Cerebellar nuclear complex (tissue), 1 donor: ENCODE measurements around the gene COPZ2.
"Not testable (repeated sequence)": the region's sequence is repeated elsewhere in the genome, so short reads cannot be mapped to it uniquely, and the experiment has no call there.

Experiments used
- DNase-seq, 2 experiments: peaks; one replicate each; lab custom pipeline; 2025; lab: John Stamatoyannopoulos, UW

COPZ2 gene

GRCh38 chr17:48030531-48030930 is 7.1 kb downstream of the COPZ2 start:
- no peak for DNase-seq

- no peak for DNase-seq
Observed at GRCh38 chr17:48028736-48029135, 8.9 kb downstream of the COPZ2 start.

- no peak for DNase-seq
Observed at GRCh38 chr17:48027322-48027981, 10.1 kb downstream of the COPZ2 start.

GRCh38 chr17:48026502-48027321 is 10.9 kb downstream of the COPZ2 start:
- DNase-seq, result no peak

- DNase-seq, result no peak
Observed at GRCh38 chr17:48025904-48026501, 11.6 kb downstream of the COPZ2 start.

GRCh38 chr17:48025040-48025903 is 12.3 kb downstream of the COPZ2 start:
- peak; percentile 70 to 97 for DNase-seq

- no peak for DNase-seq
Observed at GRCh38 chr17:48024149-48025039, 13.2 kb downstream of the COPZ2 start.

GRCh38 chr17:48023400-48024148 is 14.0 kb downstream of the COPZ2 start:
- peak in 1 of 2 experiments; percentile 41 for DNase-seq

- DNase-seq, result no peak
Observed at GRCh38 chr17:48022901-48023300, 14.7 kb downstream of the COPZ2 start.

- no peak for DNase-seq
Observed at GRCh38 chr17:48021934-48022333, 15.7 kb downstream of the COPZ2 start.

GRCh38 chr17:48017817-48018158 is 19.8 kb downstream of the COPZ2 start:
- DNase-seq, result not testable (repeated sequence)

- DNase-seq, result no peak
Observed at GRCh38 chr17:48016112-48016511, 21.5 kb downstream of the COPZ2 start.

- DNase-seq, result no peak
Observed at GRCh38 chr17:48014595-48015111, 22.9 kb downstream of the COPZ2 start.

- DNase-seq, result no peak
Observed at GRCh38 chr17:48013876-48014594, 23.6 kb downstream of the COPZ2 start.

GRCh38 chr17:48012654-48013053 is 24.9 kb downstream of the COPZ2 start:
- DNase-seq, result no peak

- DNase-seq, result no peak
Observed at GRCh38 chr17:48012151-48012520, 25.5 kb downstream of the COPZ2 start.

- no peak for DNase-seq
Observed at GRCh38 chr17:48011405-48012150, 26.0 kb downstream of the COPZ2 start.

GRCh38 chr17:48010193-48010592 is 27.4 kb downstream of the COPZ2 start:
- DNase-seq, result no peak
